Endothelial cell of coronary artery (primary cell): Measurements from ENCODE around the gene CHD2. TPM values are rescaled to one million over a fixed set of nuclear protein-coding genes. Genes with fewer than 3 reads are reported as not detected.

ENCODE experiments used
- total RNA-seq: library from RNA; depleted of rRNA; stranded (reverse); fragments of >200 nt; gene quantifications from 2 replicates; pipeline ENCODE4 v1.2.3, GENCODE V29; 2014

CHD2 gene
- total RNA-seq: 54.0 and 73.3 TPM in 2 replicates

DNA sequence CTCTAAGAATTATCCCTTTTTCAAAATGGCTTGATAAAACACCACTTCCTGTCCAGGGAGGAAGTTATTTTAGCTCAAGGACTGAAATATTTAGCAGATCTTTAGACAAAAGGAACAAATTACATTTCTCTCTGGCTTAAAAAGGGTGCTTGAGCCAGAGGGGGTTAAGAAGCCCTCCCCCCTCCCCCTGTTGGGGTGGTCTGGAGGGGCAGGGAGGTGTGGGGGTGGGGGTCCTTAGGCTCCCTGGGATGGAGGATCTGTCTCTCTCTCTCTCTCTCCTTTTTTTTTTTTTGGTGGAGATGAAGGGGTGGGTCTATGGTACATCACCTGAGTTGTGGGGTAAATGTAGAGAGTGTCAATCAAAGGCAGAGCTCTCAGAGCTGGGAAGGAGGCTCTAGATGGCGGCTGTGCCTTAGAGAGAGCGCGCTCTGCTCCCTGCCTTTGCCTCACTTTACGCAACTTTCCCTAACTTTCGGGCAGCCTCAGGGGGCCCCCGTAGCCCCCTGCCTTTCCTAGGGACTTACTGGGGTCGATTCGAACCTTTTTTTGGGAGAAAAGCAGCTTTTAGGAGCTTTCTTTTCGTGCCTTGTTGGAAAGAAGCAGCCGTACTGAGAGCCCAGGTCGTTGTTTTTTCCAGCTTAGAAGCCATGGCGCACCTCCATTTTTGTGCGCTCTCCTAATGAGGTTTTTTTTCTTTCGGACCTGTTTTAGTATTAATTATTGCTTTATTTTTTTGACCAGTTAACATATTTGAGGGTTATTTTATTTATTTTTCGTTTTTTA, at the start of gene CHD2:
Gene CHD2 (plus strand): TSS at position 377 of the 783 bp plus-strand sequence. CDS start 914 bp downstream, outside the sequence.

Other genes with a start within 250 kb of the CHD2 start
- 0.90 and 2.8 TPM in 2 replicates for gene FAM174B, start 244.5 kb upstream of the CHD2 start, total RNA-seq
- under 0.01 TPM in 1 of 2 replicates, not detected in the other for gene RGMA, start 188.9 kb downstream of the CHD2 start, total RNA-seq